HEK293T (cell line): ENCODE data around the gene CCDC57.

ENCODE experiments used
- CTCF ChIA-PET: fragments of 350-600 bp; formaldehyde crosslinking; extraction: SDS; loops from one replicate; lab custom pipeline; 2021; ENCODE audit warnings: antibody characterized with exemption, inconsistent platforms; lab: Yijun Ruan, JAX
- POLR2A ChIA-PET: fragments of 350-600 bp; formaldehyde crosslinking; extraction: SDS; loops from one replicate; lab custom pipeline; 2020; ENCODE audit warnings: antibody characterized with exemption, inconsistent platforms; lab: Yijun Ruan, JAX
- DNase-seq: peaks from one replicate; pipeline ENCODE4 v3.0.0; 2012; ENCODE audit warnings: mixed read lengths; ENCODE audit errors: extremely low spot score
- ARNT ChIP-seq: fragments of 450-650 bp; IDR thresholded peaks from 2 replicates; pipeline ENCODE4 v1.6.1; 2017; ENCODE audit warnings: mild to moderate bottlenecking
- BHLHE40 ChIP-seq: fragments of 450-650 bp; IDR thresholded peaks from 2 replicates; pipeline ENCODE4 v1.6.1; 2016; ENCODE audit warnings: mild to moderate bottlenecking, moderate library complexity, borderline replicate concordance
- CTBP1 ChIP-seq: fragments of 450-650 bp; IDR thresholded peaks from 2 replicates; pipeline ENCODE4 v1.6.1; 2016; ENCODE audit warnings: borderline replicate concordance
- ELF4 ChIP-seq: fragments of 450-650 bp; IDR thresholded peaks from 2 replicates; pipeline ENCODE4 v1.6.1; 2017; ENCODE audit warnings: antibody characterized with exemption
- FOXA1 ChIP-seq: fragments of 450-650 bp; IDR thresholded peaks from 2 replicates; pipeline ENCODE4 v1.6.1; 2016; ENCODE audit warnings: mild to moderate bottlenecking
- FOXK2 ChIP-seq: fragments of 450-650 bp; IDR thresholded peaks from 2 replicates; pipeline ENCODE4 v1.6.1; 2016; ENCODE audit warnings: mild to moderate bottlenecking
- FOXM1 ChIP-seq: fragments of 450-650 bp; IDR thresholded peaks from 2 replicates; pipeline ENCODE4 v1.6.1; 2017; ENCODE audit warnings: mild to moderate bottlenecking, borderline replicate concordance
- HDGF ChIP-seq: fragments of 450-650 bp; IDR thresholded peaks from 2 replicates; pipeline ENCODE4 v1.6.1; 2017; ENCODE audit warnings: antibody characterized with exemption, borderline replicate concordance
- L3MBTL2 ChIP-seq: fragments of 450-650 bp; conservative IDR thresholded peaks from 2 replicates; pipeline ENCODE4 v1.6.1; 2016; ENCODE audit warnings: mild to moderate bottlenecking
- LEF1 ChIP-seq: fragments of 450-650 bp; IDR thresholded peaks from 2 replicates; pipeline ENCODE4 v1.6.1; 2017; ENCODE audit warnings: mild to moderate bottlenecking, borderline replicate concordance
- NFRKB ChIP-seq: fragments of 450-650 bp; IDR thresholded peaks from 2 replicates; pipeline ENCODE4 v1.6.1; 2016; ENCODE audit warnings: mild to moderate bottlenecking, moderate library complexity
- SP1 ChIP-seq: fragments of 450-650 bp; IDR thresholded peaks from 2 replicates; pipeline ENCODE4 v1.6.1; 2017
- SUZ12 ChIP-seq: fragments of 450-650 bp; IDR thresholded peaks from 2 replicates; pipeline ENCODE4 v1.6.1; 2016; ENCODE audit warnings: mild to moderate bottlenecking
- TARDBP ChIP-seq: fragments of 450-650 bp; IDR thresholded peaks from 2 replicates; pipeline ENCODE4 v1.6.1; 2016
- ZNF384 ChIP-seq: fragments of 450-650 bp; IDR thresholded peaks from 2 replicates; pipeline ENCODE4 v1.6.1; 2016
- TF ChIP-seq, protein P1 (sequence below): fragments of 450-650 bp; IDR thresholded peaks from 2 replicates; pipeline ENCODE4 v1.6.1; 2016

CCDC57 gene

DNA sequence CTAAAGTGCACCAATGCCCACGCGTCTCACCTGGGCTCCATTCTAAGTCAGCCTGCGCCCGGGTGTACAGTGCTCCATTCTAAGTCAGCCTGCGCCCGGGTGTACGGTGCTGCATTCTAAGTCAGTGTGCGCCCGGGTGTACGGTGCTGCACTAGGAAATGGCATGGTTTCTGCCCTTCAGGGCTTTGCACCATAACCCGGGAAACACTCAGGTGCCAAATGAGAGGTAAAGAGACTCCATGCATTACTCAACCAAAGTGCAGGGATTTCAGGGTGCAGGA lies 85.4 kb downstream of the CCDC57 start:
- DNase-seq, result no peak
- POLR2A ChIA-PET, result interaction anchor here (0.9 kb wide), 1 partner anchor 29 kb away, joined by 3 read pairs; the partner anchor contains the start of gene FASN
- CTCF ChIA-PET, result no interaction called here
- TF ChIP-seq, protein P1, sequence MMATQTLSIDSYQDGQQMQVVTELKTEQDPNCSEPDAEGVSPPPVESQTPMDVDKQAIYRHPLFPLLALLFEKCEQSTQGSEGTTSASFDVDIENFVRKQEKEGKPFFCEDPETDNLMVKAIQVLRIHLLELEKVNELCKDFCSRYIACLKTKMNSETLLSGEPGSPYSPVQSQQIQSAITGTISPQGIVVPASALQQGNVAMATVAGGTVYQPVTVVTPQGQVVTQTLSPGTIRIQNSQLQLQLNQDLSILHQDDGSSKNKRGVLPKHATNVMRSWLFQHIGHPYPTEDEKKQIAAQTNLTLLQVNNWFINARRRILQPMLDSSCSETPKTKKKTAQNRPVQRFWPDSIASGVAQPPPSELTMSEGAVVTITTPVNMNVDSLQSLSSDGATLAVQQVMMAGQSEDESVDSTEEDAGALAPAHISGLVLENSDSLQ, result no peak
- no peak for TF ChIP-seq ELF4
- TF ChIP-seq TARDBP, result no peak
- no peak for TF ChIP-seq BHLHE40
- no peak for TF ChIP-seq HDGF
- no peak for TF ChIP-seq CTBP1
- TF ChIP-seq ZNF384, result no peak
- TF ChIP-seq NFRKB, result no peak
- TF ChIP-seq L3MBTL2, result no peak
- TF ChIP-seq FOXK2, result no peak
- TF ChIP-seq FOXA1, result no peak
- no peak for TF ChIP-seq SP1
- TF ChIP-seq FOXM1, result no peak
- no peak for TF ChIP-seq ARNT

DNA sequence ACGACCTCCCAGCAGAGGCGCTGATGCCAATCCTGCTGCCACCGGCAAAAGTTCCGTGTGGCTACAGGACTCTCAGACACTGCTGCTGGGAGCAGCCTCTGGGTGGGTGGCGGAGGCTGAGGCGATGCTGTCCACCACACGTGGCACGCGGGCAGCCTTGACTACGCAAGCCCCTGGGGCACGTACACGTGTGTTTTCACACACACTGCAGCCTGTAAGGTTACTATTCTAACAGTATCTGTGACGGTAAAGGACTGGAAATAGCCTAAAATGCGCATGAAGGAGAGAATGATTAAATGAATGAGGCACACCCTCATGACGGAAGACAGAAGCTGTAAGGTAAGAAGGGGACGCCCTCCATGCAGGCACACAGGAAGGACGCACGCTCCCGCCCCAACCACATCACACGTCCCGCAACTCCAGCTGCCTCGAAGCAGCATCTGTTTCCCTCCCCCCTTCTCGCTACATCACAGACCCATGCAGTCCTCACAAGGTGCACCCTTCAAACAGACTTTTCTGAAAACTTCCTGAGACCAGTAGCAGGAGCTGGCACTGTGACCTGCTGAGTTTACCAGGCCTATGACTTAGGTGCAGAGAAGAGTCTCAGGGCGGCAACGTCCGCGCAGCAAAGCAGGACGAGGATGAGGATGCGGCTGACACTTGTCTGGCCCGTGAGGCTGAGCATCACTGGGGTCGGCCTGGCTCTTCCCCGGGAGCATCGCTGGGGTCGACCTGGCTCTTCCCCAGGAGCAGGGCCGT lies 85.9 kb downstream of the CCDC57 start:
- TF ChIP-seq FOXM1 (no peak), L3MBTL2 (no peak), CTBP1 (no peak), ELF4 (no peak), ZNF384 (no peak), SUZ12 (no peak), HDGF (no peak), NFRKB (no peak), TARDBP (no peak), FOXK2 (no peak), ARNT (no peak), SP1 (no peak), FOXA1 (no peak), LEF1 (no peak), BHLHE40 (no peak)
- TF ChIP-seq, protein P1, result no peak
- ChIA-PET POLR2A (interaction anchor here (0.9 kb wide), 1 partner anchor 28 kb away, joined by 3 read pairs; the partner anchor contains the start of gene FASN), CTCF (no interaction called here)
- DNase-seq, result no peak

GRCh38 chr17:82124101-82124500 lies 88.5 kb downstream of the CCDC57 start:
- no peak for DNase-seq
- TF ChIP-seq SP1 (no peak), NFRKB (no peak), ZNF384 (no peak), LEF1 (no peak), FOXA1 (no peak), CTBP1 (no peak), FOXK2 (no peak), L3MBTL2 (no peak), ARNT (no peak)
- ChIA-PET POLR2A (no interaction called here), CTCF (no interaction called here)

DNA sequence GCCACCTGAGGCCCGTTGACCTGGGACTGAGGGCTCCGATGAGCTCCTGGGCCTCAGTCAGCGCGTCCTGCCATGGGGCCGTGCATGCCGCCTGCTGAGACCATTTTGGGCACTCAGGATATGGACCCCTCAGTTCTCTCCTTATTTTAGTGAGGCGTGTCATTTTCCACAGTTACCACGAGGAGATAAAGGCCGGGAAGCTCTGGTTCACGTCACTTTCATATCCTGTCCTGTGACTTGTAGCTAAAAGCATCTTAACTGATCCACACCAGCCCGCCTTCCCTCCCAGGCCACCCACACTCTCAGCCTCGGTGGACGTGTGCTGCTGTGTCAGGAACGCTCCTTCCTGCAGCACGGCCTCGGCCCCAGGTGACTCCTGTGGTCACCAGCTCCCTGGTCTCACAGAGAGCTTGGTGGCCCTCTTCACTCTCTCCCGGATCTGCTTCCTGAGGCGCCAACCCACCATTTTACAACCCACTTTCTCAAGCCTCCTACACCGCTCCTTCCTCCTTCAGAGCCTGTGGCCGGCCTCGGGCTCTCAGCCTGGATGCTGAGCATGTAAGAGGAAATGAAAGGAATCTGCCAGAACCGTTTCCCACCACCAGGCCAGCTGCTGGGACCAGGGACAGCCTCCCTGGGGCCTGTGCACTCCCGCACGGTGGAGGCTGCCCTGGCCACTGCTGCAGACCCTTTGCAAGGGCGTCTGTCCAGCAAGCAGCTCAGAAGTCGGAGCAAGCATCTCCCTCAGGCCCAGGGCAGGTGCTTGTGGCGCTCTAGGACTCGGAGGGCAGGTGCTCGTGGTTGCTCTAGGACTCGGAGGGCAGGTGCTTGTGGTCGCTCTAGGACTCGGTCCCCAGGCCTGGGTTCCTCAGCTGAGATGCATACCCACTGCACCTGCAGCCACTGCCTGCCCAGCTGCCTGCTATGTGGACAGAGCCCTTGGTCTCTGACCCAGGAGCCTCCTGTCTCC lies 90.7 kb downstream of the CCDC57 start:
- ChIA-PET CTCF (interaction anchor here (1.3 kb wide), 1 partner anchor 16 kb away, joined by 3 read pairs; no protein-coding TSS in a partner anchor), POLR2A (interaction anchor here (0.6 kb wide), 1 partner anchor 20 kb away, joined by 3 read pairs; no protein-coding TSS in a partner anchor)
- TF ChIP-seq ELF4 (no peak), HDGF (no peak), BHLHE40 (no peak), LEF1 (no peak), CTBP1 (no peak), ARNT (no peak), L3MBTL2 (no peak), FOXM1 (no peak), SUZ12 (no peak), FOXK2 (no peak)
- TF ChIP-seq, protein P1, result no peak
- no peak for DNase-seq

GRCh38 chr17:82121246-82121645 lies 91.4 kb downstream of the CCDC57 start:
- no peak for DNase-seq
- TF ChIP-seq TARDBP (no peak), FOXM1 (no peak), LEF1 (no peak), SUZ12 (no peak), ARNT (no peak), ELF4 (no peak)
- POLR2A ChIA-PET, result interaction anchor here (0.6 kb wide), 1 partner anchor 20 kb away, joined by 3 read pairs; no protein-coding TSS in a partner anchor
- CTCF ChIA-PET, result interaction anchor here (1.3 kb wide), 1 partner anchor 15 kb away, joined by 3 read pairs; no protein-coding TSS in a partner anchor
